ENCODE results near the gene MSL3B.
A peak's percentile ranks its signal among the peaks of the same experiment; 100 is the strongest.

MSL3B gene

GRCh38 chr2:233818639-233819621, 49.3 kb downstream of the MSL3B start:
- Histone ChIP-seq H3K4me1 (no peaks in the 10 kb centered on the region), H3K27ac (no peak overlapping the region), H3K27me3 (no peaks in the 10 kb centered on the region), H3K36me3 (no peaks in the 10 kb centered on the region), H3K9me3 (peaks cover 0 to 4% (median 0%) of the 10 kb centered on the region in 3 donors), H3K4me3 (no peak overlapping the region)
- DNase-seq, result peak; percentile 4 to 40
- intact Hi-C loops (cut with DNase I; ENCODE audit: low total_unique reads), result no loop called here
- no peak for TF ChIP-seq CTCF (IDR thresholded peaks at IDR 0.05)

GRCh38 chr2:233817995-233818638, 50.1 kb downstream of the MSL3B start:
- no peak overlapping the region for H3K27ac ChIP-seq
- peak; percentile 16 to 50 for DNase-seq
- intact Hi-C loops (cut with DNase I; ENCODE audit: low total_unique reads), result no loop called here

GRCh38 chr2:233817361-233817911, 50.8 kb downstream of the MSL3B start:
- Histone ChIP-seq H3K36me3 (no peaks in the 10 kb centered on the region), H3K27ac (no peak overlapping the region), H3K9me3 (peaks cover 0 to 4% (median 0%) of the 10 kb centered on the region in 3 donors), H3K4me3 (no peak overlapping the region), H3K4me1 (no peaks in the 10 kb centered on the region), H3K27me3 (no peaks in the 10 kb centered on the region)
- no peak for TF ChIP-seq CTCF (IDR thresholded peaks at IDR 0.05)
- intact Hi-C loops (cut with DNase I; ENCODE audit: low total_unique reads), result no loop called here
- peak; percentile 14 to 34 for DNase-seq

More at GRCh38 chr2:233817995-233818638, 50.1 kb downstream of the MSL3B start:
- no peak overlapping the region for H3K4me3 ChIP-seq
- H3K4me1 ChIP-seq, result no peaks in the 10 kb centered on the region
- no peak for TF ChIP-seq CTCF (IDR thresholded peaks at IDR 0.05)
- no peaks in the 10 kb centered on the region for H3K27me3 ChIP-seq
- H3K9me3 ChIP-seq, result peaks cover 0 to 4% (median 0%) of the 10 kb centered on the region in 3 donors
- H3K36me3 ChIP-seq, result no peaks in the 10 kb centered on the region

- intact Hi-C loops (cut with DNase I; ENCODE audit: low total_unique reads), result no loop called here
- no peak overlapping the region for H3K4me3 ChIP-seq
- no peak for TF ChIP-seq CTCF (IDR thresholded peaks at IDR 0.05)
- no peaks in the 10 kb centered on the region for H3K4me1 ChIP-seq
- peak; percentile 7 to 24 for DNase-seq
- no peaks in the 10 kb centered on the region for H3K27me3 ChIP-seq
- peaks cover 0 to 4% (median 0%) of the 10 kb centered on the region in 3 donors for H3K9me3 ChIP-seq
- no peaks in the 10 kb centered on the region for H3K36me3 ChIP-seq
- H3K27ac ChIP-seq, result no peak overlapping the region
These were observed 51.4 kb downstream of the MSL3B start for GRCh38 chr2:233816771-233817170.

- TF ChIP-seq CTCF (IDR thresholded peaks at IDR 0.05), result no peak
- no peak for DNase-seq
- Histone ChIP-seq H3K4me3 (no peak overlapping the region), H3K36me3 (no peaks in the 10 kb centered on the region), H3K4me1 (no peaks in the 10 kb centered on the region), H3K27ac (no peak overlapping the region), H3K9me3 (peaks cover 0 to 4% (median 0%) of the 10 kb centered on the region in 3 donors), H3K27me3 (peaks cover 0 to 1% of the 10 kb centered on the region in 2 donors)
- intact Hi-C loops (cut with DNase I; ENCODE audit: low total_unique reads), result no loop called here
These were observed 51.9 kb downstream of the MSL3B start for GRCh38 chr2:233816334-233816733.

All from tibial artery (tissue), 4 donors.